Stimulated activated CD4-positive, alpha-beta T cell treated with anti-CD3 and anti-CD28 coated beads, Interleukin-1b, Interleukin-23, amount 100 ng/mL, for 4 hours (primary cell): ENCODE measurements around the gene G2E3.

Experiments
- DNase-seq, 2 donors: peaks; one replicate each; pipeline ENCODE4 v3.0.0-alpha.2; 2020; ENCODE audit warnings: low read depth in 2 of 2

The G2E3 gene

DNA sequence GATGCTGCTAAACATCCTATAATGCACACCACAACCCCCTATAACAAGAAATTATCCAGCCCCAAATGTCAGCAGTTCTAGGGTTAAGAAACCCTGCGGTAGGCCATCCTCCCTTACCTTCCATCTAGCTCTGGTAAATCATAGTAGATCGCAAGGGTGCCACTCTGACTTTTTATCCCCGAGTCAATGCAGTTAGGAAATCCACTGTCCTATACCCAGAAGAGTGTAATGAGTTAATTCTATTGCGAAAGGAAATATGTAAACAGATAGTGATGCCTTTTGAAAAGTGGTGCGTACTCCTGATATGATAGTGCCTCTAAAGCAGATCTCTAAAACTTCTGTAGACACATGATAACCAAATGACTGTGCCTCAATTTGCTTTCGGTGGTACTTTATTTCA lies 93.0 kb downstream of the G2E3 start:
- no peak for DNase-seq

DNA sequence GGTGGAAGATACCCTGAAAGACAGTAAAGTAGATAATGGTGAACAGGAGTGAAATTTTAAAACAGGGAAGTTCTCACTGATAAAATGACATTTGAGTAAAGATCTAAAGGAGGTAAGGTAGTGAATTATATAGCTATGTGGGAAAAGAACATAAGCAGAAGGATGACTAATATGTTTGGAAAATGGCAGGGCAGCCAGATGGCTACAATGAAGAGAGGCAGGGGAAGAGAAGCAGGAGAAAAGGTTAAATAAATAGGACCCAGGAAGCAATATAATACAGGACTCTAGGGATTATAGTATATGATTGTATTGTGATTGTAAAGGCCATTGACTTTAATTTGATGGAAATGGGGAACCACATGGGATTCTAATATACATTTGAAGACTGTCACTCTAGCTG lies 96.2 kb downstream of the G2E3 start:
- DNase-seq: no peak

DNA sequence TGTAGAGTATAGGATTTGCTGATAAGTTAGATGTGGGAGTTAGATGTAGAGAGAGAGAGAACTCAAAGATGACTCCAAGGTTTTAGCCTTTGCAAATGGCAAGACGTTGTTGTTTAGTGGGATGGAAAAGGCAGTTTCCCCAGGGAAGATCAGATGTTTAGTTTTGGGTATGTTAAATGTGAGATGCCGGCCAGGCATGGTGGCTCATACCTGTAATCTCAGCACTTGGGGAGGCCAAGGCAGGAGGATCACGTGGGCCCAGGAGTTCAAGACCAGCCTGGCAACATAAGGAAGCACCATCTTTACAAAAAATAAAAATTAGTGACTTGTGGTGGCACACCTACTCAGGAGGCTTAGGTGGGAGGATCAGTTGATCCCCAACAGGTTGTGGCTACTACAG lies 96.7 kb downstream of the G2E3 start:
- DNase-seq: no peak

DNA sequence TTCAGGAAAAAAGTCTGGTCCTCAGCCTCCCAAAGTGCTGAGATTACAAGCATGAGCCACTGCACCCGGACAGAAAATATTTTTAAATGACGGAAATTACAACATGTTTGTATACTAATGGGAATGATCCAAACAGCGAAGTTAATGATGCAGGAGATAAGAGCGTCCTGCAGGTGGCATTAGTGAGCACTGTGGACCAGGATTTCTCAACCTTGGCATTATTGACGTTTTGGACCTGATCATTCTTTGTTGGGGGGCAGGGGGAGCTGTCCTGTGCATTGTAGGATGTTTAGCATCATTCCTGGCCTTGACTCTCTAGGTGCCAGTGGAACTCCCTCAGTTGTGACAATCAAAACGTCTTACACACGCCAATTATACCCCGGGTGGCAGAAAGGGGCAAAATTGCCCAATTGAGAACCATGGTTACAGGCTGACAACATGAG lies 97.3 kb downstream of the G2E3 start:
- no peak for DNase-seq

DNA sequence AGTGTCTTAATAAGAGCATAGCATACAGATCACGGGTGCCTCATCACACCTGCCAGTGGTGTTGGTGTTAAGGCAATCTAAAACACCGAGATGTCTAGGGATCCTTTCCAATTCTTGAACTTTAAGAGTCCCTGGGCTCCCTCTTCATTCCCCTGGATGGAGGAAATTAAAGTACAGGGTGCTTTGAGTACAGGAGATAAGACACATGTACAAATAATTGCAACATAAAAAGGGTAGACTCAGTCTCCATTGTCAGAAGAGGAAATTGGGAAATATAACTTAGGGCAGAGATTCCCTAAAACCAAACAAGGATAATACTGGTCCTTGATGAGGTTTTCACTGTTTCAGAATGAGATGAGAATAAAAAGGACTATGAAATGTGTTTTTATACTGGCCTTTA lies 98.1 kb downstream of the G2E3 start:
- DNase-seq: no peak

DNA sequence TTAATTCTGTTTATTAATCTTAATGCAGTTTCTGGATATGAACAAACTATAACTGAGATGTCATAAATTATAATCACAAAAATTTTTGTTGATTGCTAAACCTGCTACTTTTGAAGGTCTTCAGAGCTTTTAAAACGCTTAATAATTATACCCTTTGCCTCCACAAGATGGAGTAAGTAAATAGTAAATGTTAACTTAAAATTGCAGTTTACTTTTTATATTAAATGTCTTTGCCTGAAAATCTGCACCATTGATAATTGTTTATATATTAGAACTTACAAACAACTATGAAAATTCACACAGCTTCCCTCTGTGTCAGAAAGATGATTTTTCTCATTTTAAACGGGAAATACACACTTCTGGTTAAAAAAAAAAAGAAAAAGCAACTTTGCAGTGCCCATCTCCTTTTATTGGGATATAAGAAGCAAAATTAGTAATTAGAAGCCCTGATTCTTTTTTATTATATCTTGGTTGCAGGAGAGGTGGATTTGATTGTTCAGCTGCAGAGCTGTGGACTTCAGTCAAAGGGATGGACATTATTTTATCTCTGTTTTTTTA lies 98.7 kb downstream of the G2E3 start:
- no peak for DNase-seq

DNA sequence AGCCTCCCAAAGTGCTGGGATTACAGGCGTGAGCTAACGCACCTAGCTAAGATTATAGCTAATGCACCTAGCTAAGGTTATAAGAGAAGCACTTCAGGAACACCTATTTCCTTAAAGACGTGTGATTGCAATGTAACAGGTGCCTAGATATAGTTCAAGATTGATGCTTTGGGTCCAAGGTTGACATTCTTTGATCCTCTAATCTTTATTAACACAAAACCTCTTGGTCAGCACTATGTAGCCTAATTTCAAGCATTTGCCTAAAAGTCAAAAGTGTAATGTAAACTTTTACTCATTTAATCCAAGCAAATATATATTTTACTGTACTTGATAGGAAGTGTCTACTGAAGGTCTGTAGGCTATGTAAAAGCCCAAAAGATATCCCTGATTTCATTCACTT lies 99.7 kb downstream of the G2E3 start:
- DNase-seq: no peak

DNA sequence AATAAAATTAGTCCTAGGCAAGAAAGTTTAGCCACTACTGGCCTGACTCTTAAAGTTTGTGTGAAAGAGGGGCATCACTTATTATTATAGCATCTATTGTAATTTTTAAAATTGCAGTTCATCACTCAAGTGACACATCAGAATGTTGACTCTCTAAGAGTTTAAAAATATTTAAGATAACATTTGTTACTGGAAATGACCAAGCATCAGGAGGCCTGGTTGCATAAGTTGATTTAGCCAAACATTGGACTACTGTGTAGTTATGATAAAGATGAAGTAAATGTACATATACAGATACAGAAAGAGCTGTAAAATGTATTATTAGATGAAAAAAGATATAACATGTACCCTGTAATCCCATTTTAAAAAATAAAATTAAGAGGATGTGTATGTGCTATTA lies 110.6 kb downstream of the G2E3 start:
- DNase-seq: no peak
